ENCODE data around the gene GALNT17.

DNA sequence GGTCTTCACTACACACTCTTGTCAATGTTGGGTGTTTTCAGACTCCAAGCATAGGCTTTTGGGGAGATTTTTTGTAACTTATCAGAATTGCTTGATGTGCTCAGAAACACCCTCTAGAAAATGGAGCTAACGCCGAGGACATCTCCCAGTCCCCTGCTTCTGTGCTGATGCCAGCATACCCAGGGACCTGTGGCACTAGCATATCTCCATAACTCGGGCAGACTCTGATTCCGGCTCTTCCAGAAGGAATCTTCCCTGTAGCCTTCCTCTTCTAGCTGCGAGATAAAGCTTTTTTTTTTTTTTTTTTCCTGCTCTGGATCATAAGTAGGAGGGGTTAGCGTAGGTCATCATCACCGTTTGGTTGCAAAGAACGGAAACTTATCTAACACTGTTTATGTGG, 434.4 kb downstream of the GALNT17 start:
- TF ChIP-seq POLR2AphosphoS5 (IDR thresholded peaks at IDR 0.05; ENCODE audit: low read depth, low read length), result no peak
- TF ChIP-seq TAF1 (IDR thresholded peaks at IDR 0.05; ENCODE audit: borderline replicate concordance, low read depth, low read length), result no peak

Data from GM12892 (cell line).